GM12878 (cell line): Measurements from ENCODE around the gene KIF2A. TPM values are rescaled to one million over a fixed set of nuclear protein-coding genes. Genes with fewer than 3 reads are reported as not detected.

Source experiments
- ATAC-seq: fragments of 200-7000 bp; cut with Tn5 transposase; 3 replicates; pipeline ENCODE4 v1.9.1; 2020; ENCODE audit warnings: mild to moderate bottlenecking, moderate library complexity
- BruUV-seq: library from RNA; stranded (reverse); fragments of 400-500 nt; replicated peaks from 2 replicates; lab custom pipeline; 2021; lab: Mats Ljungman, UMichigan
- CTCF ChIA-PET: fragments of 300-600 bp; sonication (Branson Sonifier 250); formaldehyde crosslinking; extraction: SDS; loops from one replicate; lab custom pipeline; 2021; ENCODE audit warnings: inconsistent platforms; lab: Yijun Ruan, JAX
- POLR2A ChIA-PET: fragments of 350-600 bp; formaldehyde crosslinking; extraction: SDS; loops from one replicate; lab custom pipeline; 2021; ENCODE audit warnings: inconsistent platforms; lab: Charles Lee
- RAD21 ChIA-PET: fragments of 300-600 bp; sonication (Branson Sonifier 250); formaldehyde crosslinking; loops from one replicate; lab custom pipeline; 2023; ENCODE audit warnings: antibody characterized with exemption; ENCODE audit not compliant: unreplicated experiment; lab: Charles Lee
- SMC1A ChIA-PET: fragments of 300-600 bp; sonication (Branson Sonifier 250); formaldehyde crosslinking; loops from one replicate; lab custom pipeline; 2023; ENCODE audit not compliant: unreplicated experiment, uncharacterized antibody; lab: Charles Lee
- DNase-seq: peaks from one replicate; pipeline ENCODE4 v3.0.0-alpha.2; 2011; ENCODE audit warnings: low read depth, low spot score
- FAIRE-seq: peaks from 3 replicates; lab custom pipeline; 2011; peaks lifted over from hg19 to GRCh38; lab: Jason Lieb, UNC
- H2AFZ ChIP-seq: 2 replicates; pipeline ENCODE4 v1.6.0; 2011; ENCODE audit warnings: low read depth, low read length, control low read depth; ENCODE audit not compliant: control insufficient read depth
- H3K27ac ChIP-seq: 2 replicates; pipeline ENCODE4 v1.5.1; 2011; ENCODE audit warnings: control low read depth; ENCODE audit not compliant: control insufficient read depth, insufficient read depth
- H3K27me3 ChIP-seq, 2 experiments: replicated peaks in 1 of 2; 2 replicates each; pipeline versions ENCODE4 v1.6.0 to v1.6.1; 2011; ENCODE audit warnings: low read length in 1 of 2; ENCODE audit not compliant: control insufficient read depth in 2 of 2, insufficient read depth in 2 of 2
- H3K36me3 ChIP-seq, 2 experiments: 2 replicates each; pipeline ENCODE4 v1.5.1; 2011; ENCODE audit warnings: low read length in 1 of 2; ENCODE audit not compliant: control insufficient read depth in 2 of 2, insufficient read depth in 2 of 2
- H3K4me1 ChIP-seq: 2 replicates; pipeline ENCODE4 v1.6.1; 2011; ENCODE audit warnings: mild to moderate bottlenecking, low read length, moderate library complexity, mixed read lengths; ENCODE audit not compliant: control insufficient read depth, insufficient read depth
- H3K4me2 ChIP-seq: 2 replicates; pipeline ENCODE4 v1.6.0; 2011; ENCODE audit warnings: control low read depth; ENCODE audit not compliant: control insufficient read depth, insufficient read depth
- H3K4me3 ChIP-seq: fragments of 200-600 bp; sonication (generic); 2 replicates; pipeline ENCODE4 v1.5.1; 2016
- H3K79me2 ChIP-seq: 2 replicates; pipeline ENCODE4 v1.6.0; 2011; ENCODE audit warnings: low read length; ENCODE audit not compliant: control insufficient read depth, insufficient read depth
- H3K9ac ChIP-seq: 2 replicates; pipeline ENCODE4 v1.8.0; 2011; ENCODE audit warnings: low read length, control low read depth, mixed read lengths; ENCODE audit not compliant: control insufficient read depth, insufficient read depth
- H3K9me3 ChIP-seq: replicated peaks from 3 replicates; pipeline ENCODE4 v1.5.1; 2011; ENCODE audit warnings: mild to moderate bottlenecking, low read length; ENCODE audit not compliant: control insufficient read depth, insufficient read depth
- H4K20me1 ChIP-seq: 2 replicates; pipeline ENCODE4 v1.6.0; 2011; ENCODE audit not compliant: control insufficient read depth, insufficient read depth
- ATF7 ChIP-seq: fragments of 450-650 bp; IDR thresholded peaks from 2 replicates; pipeline ENCODE4 v1.6.1; 2016; ENCODE audit warnings: low read depth, mild to moderate bottlenecking
- CBX3 ChIP-seq: fragments of 200-600 bp; sonication (generic); IDR thresholded peaks from 2 replicates; pipeline ENCODE4 v1.6.1; 2016; ENCODE audit warnings: low read depth, borderline replicate concordance
- CHD2 ChIP-seq: IDR thresholded peaks from 2 replicates; pipeline ENCODE4 v1.6.1; 2011; ENCODE audit warnings: low read depth, low read length, improper control_type of control experiment, borderline replicate concordance
- FOXM1 ChIP-seq: IDR thresholded peaks from 2 replicates; pipeline ENCODE4 v1.6.1; 2012; ENCODE audit warnings: low read depth, mild to moderate bottlenecking, inconsistent platforms, low read length, moderate library complexity
- HSF1 ChIP-seq: fragments of 150-350 bp; IDR thresholded peaks from 2 replicates; pipeline ENCODE4 v1.6.1; 2014; ENCODE audit warnings: mild to moderate bottlenecking, low read depth, low read length
- MLLT1 ChIP-seq: fragments of 450-650 bp; IDR thresholded peaks from 2 replicates; pipeline ENCODE4 v1.6.1; 2016; ENCODE audit warnings: mild to moderate bottlenecking
- MTA2 ChIP-seq: fragments of 450-650 bp; IDR thresholded peaks from 2 replicates; pipeline ENCODE4 v1.6.1; 2016; ENCODE audit warnings: low read depth, mild to moderate bottlenecking, moderate library complexity
- RB1 ChIP-seq: fragments of 450-650 bp; formaldehyde crosslinking; IDR thresholded peaks from 2 replicates; pipeline ENCODE4 v1.6.1; 2017; ENCODE audit warnings: mild to moderate bottlenecking, borderline replicate concordance
- SIN3A ChIP-seq: IDR thresholded peaks from 2 replicates; pipeline ENCODE4 v1.6.1; 2012; ENCODE audit warnings: low read depth, low read length, improper control_type of control experiment
- SREBF2 ChIP-seq: IDR thresholded peaks from 2 replicates; pipeline ENCODE4 v1.6.1; 2012; ENCODE audit warnings: mild to moderate bottlenecking, low read length
- SRF ChIP-seq, 2 experiments: IDR thresholded peaks; 2 replicates each; pipeline ENCODE4 v1.6.1; 2011; ENCODE audit warnings: low read depth in 2 of 2, low read length in 2 of 2, mild to moderate bottlenecking in 1 of 2, moderate library complexity in 1 of 2
- YBX1 ChIP-seq: fragments of 450-650 bp; IDR thresholded peaks from 2 replicates; pipeline ENCODE4 v1.6.1; 2016; ENCODE audit warnings: antibody characterized with exemption
- ZNF622 ChIP-seq: fragments of 450-650 bp; IDR thresholded peaks from 2 replicates; pipeline ENCODE4 v1.6.1; 2017; ENCODE audit warnings: mild to moderate bottlenecking, inconsistent platforms
- WGBS: methylation state at CpG from one replicate; pipeline ENCODE4 v1.1.6; 2016; ENCODE audit warnings: low lambda C conversion rate; ENCODE audit not compliant: insufficient replicate concordance, insufficient coverage; ENCODE audit errors: missing lambda C conversion rate; 5-methylcytosine and 5-hydroxymethylcytosine counted together
- in situ Hi-C: fragments of 300-500 bp; cut with MboI; formaldehyde crosslinking; loops from 9 replicates; pipeline ENCODE4 v1.14.3; 2018; ENCODE audit warnings: mixed read lengths
- intact Hi-C: fragments of 100-400 bp; cut with micrococcal nuclease; formaldehyde crosslinking; loops from one replicate; pipeline ENCODE4 v1.14.2; 2022; ENCODE audit not compliant: unreplicated experiment
- polyA plus RNA-seq, 11 experiments: library from polyadenylated mRNA; depleted of rRNA in 4 of 11; unstranded in 6 of 11; stranded (reverse) in 5 of 11; fragments of >200 nt; fragmentation: Nextera tagmentation in 4 of 11; fragmentation: Illumina TruSeq in 1 of 11; extraction: Ambion mirVana in 4 of 11; extraction: Trizol in 1 of 11; gene quantifications; 1 replicate in 1 of 11; 2 replicates in 10 of 11; pipeline versions ENCODE4 v1.2.1 to v1.2.3, GENCODE V29; 2011 to 2016; ENCODE audit warnings: inconsistent platforms in 2 of 11, missing spikeins in 2 of 11, low read depth in 1 of 11
- total RNA-seq, 4 experiments: library from RNA; depleted of rRNA in 3 of 4; stranded (reverse); fragments of >200 nt in 3 of 4; fragmentation: Illumina TruSeq in 1 of 4; extraction: Trizol in 1 of 4; gene quantifications; 2 replicates each; pipeline versions ENCODE4 v1.2.1 to v1.2.3, GENCODE V29; 2013 to 2021

KIF2A gene
- total and polyA plus RNA-seq, 10 of the 15 experiments (the other 5 are each of a cell fraction or from before 2014, with no cell fraction given) = 35.9 to 124 (median 80.1) TPM

GRCh38 chr5:62273687-62274086 is 32.3 kb upstream of the KIF2A start:
- no peak overlapping the region for H3K27ac ChIP-seq
- H3K9me3 ChIP-seq = no peaks in the 10 kb centered on the region
- no peak overlapping the region for H3K4me2 ChIP-seq
- H3K4me3 ChIP-seq = no peak overlapping the region
- FAIRE-seq = no peak
- no peaks in the 10 kb centered on the region for H3K36me3 ChIP-seq
- no peak for DNase-seq
- H3K79me2 ChIP-seq = no peaks in the 10 kb centered on the region
- in situ Hi-C loops (no loop called here), intact Hi-C loops (no loop called here)
- CTCF ChIA-PET = interaction anchor here (1.0 to 1.7 kb wide), 3 partner anchors 10 to 50 kb away, joined by 3 to 6 read pairs (median 3); no protein-coding TSS in a partner anchor
- H3K27me3 ChIP-seq = no peaks in the 10 kb centered on the region
- 100% methylated on average over 3 of the region's 3 CpGs for WGBS
- no peak for ATAC-seq
- RAD21 ChIA-PET = no interaction called here
- POLR2A ChIA-PET = interaction anchor here (0.5 kb wide), 1 partner anchor 43 kb away, joined by 4 read pairs; no protein-coding TSS in a partner anchor
- no peaks in the 10 kb centered on the region for H4K20me1 ChIP-seq
- no TSS peak for BruUV-seq
- no peak for TF ChIP-seq FOXM1
- no peak for TF ChIP-seq SIN3A
- no peak for TF ChIP-seq YBX1
- no peak for TF ChIP-seq MLLT1
- no peak for TF ChIP-seq CBX3
- no peak for TF ChIP-seq RB1
- no peak for TF ChIP-seq ZNF622
- no peak for TF ChIP-seq SRF (IDR thresholded peaks at IDR 0.05; ENCODE audit: low read depth in 2 of 2, low read length in 2 of 2)
- no peak for TF ChIP-seq HSF1
- TF ChIP-seq ATF7 = no peak
- TF ChIP-seq MTA2 = no peak
- TF ChIP-seq SREBF2 = no peak
- no peak for TF ChIP-seq CHD2
- H3K9ac ChIP-seq = no peak overlapping the region
- H3K4me1 ChIP-seq = peaks cover 7% of the 10 kb centered on the region; the same call in 1 of the 2 replicates
- H2AFZ ChIP-seq = no peak overlapping the region
- SMC1A ChIA-PET = interaction anchor here (0.9 to 2.3 kb wide), 4 partner anchors 10 to 35 kb away, joined by 3 to 6 read pairs (median 4); no protein-coding TSS in a partner anchor
